H9 (cell line): Measurements from ENCODE around the gene WIZ. TPM values are rescaled to one million over a fixed set of nuclear protein-coding genes. Genes with fewer than 3 reads are reported as not detected.

Experiments used
- DNase-seq: peaks from one replicate; pipeline ENCODE4 v3.0.0-alpha.2; 2017
- H2AFZ ChIP-seq: one replicate; pipeline ENCODE4 v1.6.1; 2013; ENCODE audit warnings: mild to moderate bottlenecking, low read length, control low read depth, moderate library complexity
- H2AK5ac ChIP-seq: 2 replicates; pipeline ENCODE4 v1.6.1; 2013; ENCODE audit warnings: low read length, control low read depth, mixed read lengths; ENCODE audit not compliant: insufficient read length
- H2BK120ac ChIP-seq: one replicate; pipeline ENCODE4 v1.6.1; 2013; ENCODE audit warnings: low read depth, mild to moderate bottlenecking, low read length, control low read depth, inconsistent platforms; ENCODE audit not compliant: poor library complexity, severe bottlenecking
- H2BK12ac ChIP-seq: 2 replicates; pipeline ENCODE4 v1.6.1; 2013; ENCODE audit warnings: low read length, control low read depth, mixed read lengths, low read depth; ENCODE audit not compliant: insufficient read length
- H2BK15ac ChIP-seq: 2 replicates; pipeline ENCODE4 v1.6.1; 2013; ENCODE audit warnings: low read depth, low read length, control low read depth
- H2BK20ac ChIP-seq: one replicate; pipeline ENCODE4 v1.6.1; 2013; ENCODE audit warnings: low read depth, mild to moderate bottlenecking, low read length, control low read depth, inconsistent platforms; ENCODE audit not compliant: poor library complexity, severe bottlenecking
- H2BK5ac ChIP-seq: 2 replicates; pipeline ENCODE4 v1.6.1; 2013; ENCODE audit warnings: low read length, control low read depth, mixed read lengths; ENCODE audit not compliant: insufficient read length
- H3K14ac ChIP-seq: 2 replicates; pipeline ENCODE4 v1.6.1; 2013; ENCODE audit warnings: low read length, control low read depth; ENCODE audit not compliant: insufficient read depth
- H3K18ac ChIP-seq: 2 replicates; pipeline ENCODE4 v1.6.1; 2013; ENCODE audit warnings: low read depth, mild to moderate bottlenecking, mixed read lengths, low read length, control low read depth; ENCODE audit not compliant: insufficient read length
- H3K23ac ChIP-seq: 2 replicates; pipeline ENCODE4 v1.6.1; 2013; ENCODE audit warnings: low read length, control low read depth, mixed read lengths, low read depth; ENCODE audit not compliant: insufficient read length
- H3K23me2 ChIP-seq: 2 replicates; pipeline ENCODE4 v1.6.1; 2013; ENCODE audit warnings: low read depth, mild to moderate bottlenecking, mixed read lengths, low read length, control low read depth; ENCODE audit not compliant: insufficient read length, poor library complexity, severe bottlenecking
- H3K27ac ChIP-seq: 2 replicates; pipeline ENCODE4 v1.5.1; 2013; ENCODE audit warnings: low read length, control low read depth, mixed read lengths, low read depth; ENCODE audit not compliant: insufficient read length
- H3K27me3 ChIP-seq: 2 replicates; pipeline ENCODE4 v1.6.1; 2013; ENCODE audit warnings: low read length, control low read depth, inconsistent platforms; ENCODE audit not compliant: insufficient read depth
- H3K4ac ChIP-seq: 2 replicates; pipeline ENCODE4 v1.6.1; 2013; ENCODE audit warnings: low read depth, mild to moderate bottlenecking, control low read depth, inconsistent platforms, low read length, moderate library complexity
- H3K4me1 ChIP-seq: 2 replicates; pipeline ENCODE4 v1.6.1; 2013; ENCODE audit warnings: low read length, control low read depth, inconsistent platforms; ENCODE audit not compliant: insufficient read depth
- H3K4me2 ChIP-seq: 2 replicates; pipeline ENCODE4 v1.6.1; 2013; ENCODE audit warnings: low read length, control low read depth, mixed read lengths; ENCODE audit not compliant: insufficient read length, insufficient read depth
- H3K56ac ChIP-seq: 2 replicates; pipeline ENCODE4 v1.6.1; 2013; ENCODE audit warnings: low read depth, mild to moderate bottlenecking, mixed read lengths, low read length, control low read depth; ENCODE audit not compliant: insufficient read length
- H3K79me1 ChIP-seq: 2 replicates; pipeline ENCODE4 v1.6.1; 2013; ENCODE audit warnings: low read depth, mild to moderate bottlenecking, moderate library complexity, low read length, control low read depth, inconsistent platforms; ENCODE audit not compliant: insufficient read depth, poor library complexity, severe bottlenecking
- H3K79me2 ChIP-seq: 2 replicates; pipeline ENCODE4 v1.6.1; 2013; ENCODE audit warnings: low read length, control low read depth, inconsistent platforms; ENCODE audit not compliant: insufficient read depth
- H3K9ac ChIP-seq: 2 replicates; pipeline ENCODE4 v1.6.1; 2013; ENCODE audit warnings: low read length, control low read depth, mixed read lengths; ENCODE audit not compliant: insufficient read length; ENCODE audit errors: extremely low read depth
- H3K9me3 ChIP-seq: one replicate; pipeline ENCODE4 v1.6.1; 2013; ENCODE audit warnings: low read depth, low read length, inconsistent platforms; ENCODE audit not compliant: control insufficient read depth
- H3T11ph ChIP-seq: one replicate; pipeline ENCODE4 v1.6.1; 2013; ENCODE audit warnings: mild to moderate bottlenecking, low read length, control low read depth, inconsistent platforms
- H4K20me1 ChIP-seq: one replicate; pipeline ENCODE4 v1.6.1; 2013; ENCODE audit not compliant: control insufficient read depth, insufficient read length, insufficient read depth
- H4K5ac ChIP-seq: 2 replicates; pipeline ENCODE4 v1.6.1; 2013; ENCODE audit warnings: low read depth, mild to moderate bottlenecking, mixed read lengths, low read length, control low read depth; ENCODE audit not compliant: insufficient read length
- H4K8ac ChIP-seq: replicated peaks from 2 replicates; pipeline ENCODE4 v1.6.1; 2013; ENCODE audit warnings: low read length, control low read depth, mixed read lengths, low read depth; ENCODE audit not compliant: insufficient read length
- H4K91ac ChIP-seq: 2 replicates; pipeline ENCODE4 v1.6.1; 2013; ENCODE audit warnings: low read depth, mild to moderate bottlenecking, moderate library complexity, mixed read lengths, low read length, control low read depth; ENCODE audit not compliant: insufficient read length
- H3K27ac Mint-ChIP-seq, 3 experiments: 2 replicates in 2 of 3; 3 replicates in 1 of 3; pipeline ENCODE4 v1.8.0; 2020 to 2021; ENCODE audit warnings: mixed read lengths in 3 of 3, mild to moderate bottlenecking in 1 of 3, moderate library complexity in 1 of 3
- H3K27me3 Mint-ChIP-seq: 2 replicates; pipeline ENCODE4 v1.8.0; 2021; ENCODE audit warnings: low read depth, mild to moderate bottlenecking, moderate library complexity, mixed read lengths
- H3K36me3 Mint-ChIP-seq, 3 experiments: 2 replicates in 2 of 3; 3 replicates in 1 of 3; pipeline ENCODE4 v1.8.0; 2020 to 2021; ENCODE audit warnings: low read depth in 3 of 3, mixed read lengths in 3 of 3; ENCODE audit not compliant: insufficient read depth in 1 of 3
- H3K4me1 Mint-ChIP-seq, 2 experiments: 2 replicates each; pipeline ENCODE4 v1.8.0; 2020; ENCODE audit warnings: mixed read lengths in 2 of 2
- H3K4me3 Mint-ChIP-seq, 2 experiments: 2 replicates in 1 of 2; 3 replicates in 1 of 2; pipeline ENCODE4 v1.8.0; 2020 to 2021; ENCODE audit warnings: mild to moderate bottlenecking in 2 of 2, mixed read lengths in 2 of 2, moderate library complexity in 1 of 2
- H3K9me3 Mint-ChIP-seq, 2 experiments: 2 replicates in 1 of 2; 3 replicates in 1 of 2; pipeline ENCODE4 v1.8.0; 2020; ENCODE audit warnings: mild to moderate bottlenecking in 2 of 2, mixed read lengths in 2 of 2, moderate library complexity in 1 of 2
- CTCF ChIP-seq: fragments of 200-600 bp; sonication (generic); conservative IDR thresholded peaks from 3 replicates; pipeline ENCODE4 v1.8.0; 2021; ENCODE audit warnings: antibody characterized with exemption, mild to moderate bottlenecking
- WGBS: extraction: QIAGEN DNeasy Blood & Tissue Kit; methylation state at CpG from one replicate; pipeline ENCODE4 v1.1.7; 2013; ENCODE audit warnings: missing lambda C conversion rate, low lambda C conversion rate, mixed read lengths; ENCODE audit not compliant: insufficient read length; ENCODE audit errors: extremely low coverage; 5-methylcytosine and 5-hydroxymethylcytosine counted together
- total RNA-seq: library from RNA; stranded (reverse); gene quantifications from 2 replicates; pipeline ENCODE4 v1.2.1, GENCODE V29; 2021

WIZ gene
- total RNA-seq, 1 experiment from 2014 or later: 33.3 TPM

DNA sequence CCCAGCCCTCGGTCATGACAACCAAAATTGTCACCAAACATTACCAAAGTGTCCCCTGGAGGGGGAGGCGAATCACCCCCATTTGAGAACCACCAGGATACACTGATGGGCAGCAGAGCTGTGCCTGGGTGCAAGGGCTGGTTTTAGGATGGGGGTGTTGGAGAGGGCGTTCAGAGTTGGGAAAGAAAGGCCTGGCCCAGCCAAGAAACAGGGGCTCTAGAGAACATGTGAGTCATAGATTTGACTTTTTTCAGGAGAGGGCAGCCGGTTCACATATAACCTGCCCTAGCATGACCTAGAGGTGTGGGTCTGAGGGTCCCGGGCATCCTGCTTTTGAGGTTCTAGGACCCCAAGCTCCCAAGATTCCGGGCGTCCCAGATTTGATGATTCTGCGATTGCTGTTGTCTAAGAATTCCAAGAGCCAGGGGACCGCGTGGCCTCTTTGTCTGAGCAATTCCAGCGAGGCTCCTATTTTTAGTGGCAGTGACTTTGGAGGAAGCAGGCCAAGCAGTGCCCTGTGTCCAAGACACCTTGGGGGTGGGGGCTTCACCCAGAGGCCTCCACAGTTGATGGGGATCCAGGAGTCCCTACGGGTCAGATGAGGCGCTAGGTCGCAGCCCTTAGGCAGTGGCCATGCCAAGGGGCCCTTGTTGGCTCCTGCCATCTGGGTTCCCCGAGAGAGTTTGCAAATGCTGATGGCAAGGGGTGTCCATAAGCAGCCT, 5.1 kb downstream of the WIZ start:
- WGBS: no CpG with 5 or more reads among the region's 15 CpGs

More for the DNA sequence above, 5.1 kb downstream of the WIZ start:
- Histone ChIP-seq H3K9ac (no peak overlapping the region), H3K14ac (no peak overlapping the region), H2AFZ (no peak overlapping the region), H3K23me2 (peaks cover 9% of the 10 kb centered on the region), H4K5ac (no peak overlapping the region), H2BK5ac (no peak overlapping the region), H3K27ac (no peak overlapping the region), H3K18ac (no peak overlapping the region), H3K4ac (no peak overlapping the region), H2BK120ac (no peak overlapping the region), H4K8ac (no peak overlapping the region), H3K23ac (no peak overlapping the region), H2BK15ac (no peak overlapping the region), H4K20me1 (no peaks in the 10 kb centered on the region), H3K79me2 (no peaks in the 10 kb centered on the region), H3K9me3 (no peaks in the 10 kb centered on the region), H3T11ph (no peak overlapping the region), H4K91ac (no peak overlapping the region), H3K4me2 (no peak overlapping the region), H3K56ac (no peak overlapping the region), H3K4me1 (no peaks in the 10 kb centered on the region), H2BK20ac (no peak overlapping the region), H3K79me1 (no peaks in the 10 kb centered on the region), H2AK5ac (no peak overlapping the region), H3K27me3 (no peaks in the 10 kb centered on the region), H2BK12ac (no peak overlapping the region)
- Mint-ChIP-seq H3K4me3 (no peak overlapping the region), H3K27ac (no peak overlapping the region; a peak in 1 of 7 replicates), H3K4me1 (peaks cover 7% of the 10 kb centered on the region in 2 experiments), H3K36me3 (no peaks in the 10 kb centered on the region), H3K9me3 (no peaks in the 10 kb centered on the region; a peak in 2 of 5 replicates), H3K27me3 (peaks cover 2% of the 10 kb centered on the region; the same call in 1 of the 2 replicates)
- DNase-seq: no peak
- TF ChIP-seq CTCF: no peak
